ENCODE results near the gene YWHAB.

The YWHAB gene

GRCh38 chr20:44948513-44948912 is 63.0 kb downstream of the YWHAB start:
- Histone ChIP-seq H3K79me2 (ENCODE audit: insufficient read depth, low read length) (no peaks in the 10 kb centered on the region), H3K4me2 (ENCODE audit: low read length) (no peak overlapping the region), H3K9me3 (ENCODE audit: low read length) (no peaks in the 10 kb centered on the region), H3K4me3 (ENCODE audit: low read depth, low read length, poor library complexity, severe bottlenecking) (no peak overlapping the region), H2AFZ (ENCODE audit: low read length) (no peak overlapping the region), H3K27me3 (ENCODE audit: insufficient read depth, low read length) (no peaks in the 10 kb centered on the region), H3K27ac (ENCODE audit: low read depth, low read length, poor library complexity, severe bottlenecking) (no peak overlapping the region), H3K9me2 (ENCODE audit: low read depth, low read length) (no peaks in the 10 kb centered on the region), H4K20me1 (ENCODE audit: insufficient read depth, low read length) (no peaks in the 10 kb centered on the region), H3K36me3 (ENCODE audit: insufficient read depth, low read length) (peaks cover 100% of the 10 kb centered on the region), H3F3A (ENCODE audit: insufficient read depth, low read length) (no peaks in the 10 kb centered on the region), H3K9ac (ENCODE audit: low read length) (no peak overlapping the region), H3K4me1 (ENCODE audit: insufficient read depth, low read length, severe bottlenecking) (no peaks in the 10 kb centered on the region)
- no peak for TF ChIP-seq EZH2 (IDR thresholded peaks at IDR 0.05; ENCODE audit: borderline replicate concordance, low read length)
- TF ChIP-seq CTCF (IDR thresholded peaks at IDR 0.05; ENCODE audit: low read length): no peak

GRCh38 chr20:44950368-44950767 is 64.9 kb downstream of the YWHAB start:
- no peak for TF ChIP-seq EZH2 (IDR thresholded peaks at IDR 0.05; ENCODE audit: borderline replicate concordance, low read length)
- TF ChIP-seq CTCF (IDR thresholded peaks at IDR 0.05; ENCODE audit: low read length): no peak
- H2AFZ ChIP-seq (ENCODE audit: low read length): no peak overlapping the region
- H3K4me2 ChIP-seq (ENCODE audit: low read length): no peak overlapping the region
- no peaks in the 10 kb centered on the region for H4K20me1 ChIP-seq (ENCODE audit: insufficient read depth, low read length)
- H3F3A ChIP-seq (ENCODE audit: insufficient read depth, low read length): no peaks in the 10 kb centered on the region
- H3K9me3 ChIP-seq (ENCODE audit: low read length): no peaks in the 10 kb centered on the region
- H3K9ac ChIP-seq (ENCODE audit: low read length): no peak overlapping the region
- H3K4me1 ChIP-seq (ENCODE audit: insufficient read depth, low read length, severe bottlenecking): peaks cover 3% of the 10 kb centered on the region
- no peaks in the 10 kb centered on the region for H3K9me2 ChIP-seq (ENCODE audit: low read depth, low read length)
- H3K27ac ChIP-seq (ENCODE audit: low read depth, low read length, poor library complexity, severe bottlenecking): no peak overlapping the region
- H3K4me3 ChIP-seq (ENCODE audit: low read depth, low read length, poor library complexity, severe bottlenecking): no peak overlapping the region
- H3K79me2 ChIP-seq (ENCODE audit: insufficient read depth, low read length): no peaks in the 10 kb centered on the region
- peaks cover 100% of the 10 kb centered on the region for H3K36me3 ChIP-seq (ENCODE audit: insufficient read depth, low read length)
- no peaks in the 10 kb centered on the region for H3K27me3 ChIP-seq (ENCODE audit: insufficient read depth, low read length)

GRCh38 chr20:44952731-44953130 is 67.2 kb downstream of the YWHAB start:
- Histone ChIP-seq H3K79me2 (ENCODE audit: insufficient read depth, low read length) (peaks cover 5% of the 10 kb centered on the region), H4K20me1 (ENCODE audit: insufficient read depth, low read length) (no peaks in the 10 kb centered on the region), H3K9me3 (ENCODE audit: low read length) (no peaks in the 10 kb centered on the region), H2AFZ (ENCODE audit: low read length) (no peak overlapping the region), H3K4me1 (ENCODE audit: insufficient read depth, low read length, severe bottlenecking) (peaks cover 9% of the 10 kb centered on the region), H3F3A (ENCODE audit: insufficient read depth, low read length) (no peaks in the 10 kb centered on the region), H3K36me3 (ENCODE audit: insufficient read depth, low read length) (peaks cover 95% of the 10 kb centered on the region), H3K9me2 (ENCODE audit: low read depth, low read length) (no peaks in the 10 kb centered on the region), H3K27me3 (ENCODE audit: insufficient read depth, low read length) (no peaks in the 10 kb centered on the region), H3K4me3 (ENCODE audit: low read depth, low read length, poor library complexity, severe bottlenecking) (no peak overlapping the region), H3K27ac (ENCODE audit: low read depth, low read length, poor library complexity, severe bottlenecking) (no peak overlapping the region), H3K9ac (ENCODE audit: low read length) (no peak overlapping the region), H3K4me2 (ENCODE audit: low read length) (no peak overlapping the region)
- TF ChIP-seq CTCF (IDR thresholded peaks at IDR 0.05; ENCODE audit: low read length) (no peak), EZH2 (IDR thresholded peaks at IDR 0.05; ENCODE audit: borderline replicate concordance, low read length) (no peak)

Measured in OCI-LY1 (cell line).